IMR-90 (cell line): Measurements from ENCODE around the gene CDS2. TPM values are rescaled to one million over a fixed set of nuclear protein-coding genes. Genes with fewer than 3 reads are reported as not detected.

ENCODE experiments used
- ATAC-seq: fragments of 200-7000 bp; cut with Tn5 transposase; 2 replicates; pipeline ENCODE4 v1.9.1; 2020; ENCODE audit warnings: low read depth, mild to moderate bottlenecking, moderate library complexity
- BruUV-seq: library from RNA; stranded (reverse); fragments of 400-500 nt; replicated peaks from 2 replicates; lab custom pipeline; 2021; lab: Mats Ljungman, UMichigan
- CTCF ChIA-PET: fragments of 300-600 bp; formaldehyde crosslinking; extraction: SDS; loops from one replicate; lab custom pipeline; 2021; ENCODE audit warnings: antibody characterized with exemption; lab: Yijun Ruan, JAX
- POLR2A ChIA-PET: fragments of 300-600 bp; sonication (Branson Sonifier 250); formaldehyde crosslinking; loops from one replicate; lab custom pipeline; 2022; ENCODE audit warnings: antibody characterized with exemption; ENCODE audit not compliant: unreplicated experiment; lab: Charles Lee
- DNase-seq: peaks from one replicate; pipeline ENCODE4 v3.0.0; 2013
- H2AFZ ChIP-seq: replicated peaks from 2 replicates; pipeline ENCODE3; 2013; ENCODE audit warnings: low read length, mild to moderate bottlenecking; ENCODE audit not compliant: poor library complexity
- H2AK5ac ChIP-seq: 2 replicates; pipeline ENCODE4 v1.6.1; 2013; ENCODE audit warnings: low read depth, low read length, inconsistent platforms
- H2AK9ac ChIP-seq: replicated peaks from 2 replicates; pipeline ENCODE3; 2013; ENCODE audit warnings: mild to moderate bottlenecking, low read depth, low read length, moderate library complexity; ENCODE audit not compliant: poor library complexity
- H2BK120ac ChIP-seq: 2 replicates; pipeline ENCODE4 v1.6.1; 2013; ENCODE audit warnings: low read depth, low read length, inconsistent platforms
- H2BK15ac ChIP-seq: 3 replicates; pipeline ENCODE4 v1.6.1; 2013; ENCODE audit warnings: low read depth, low read length, inconsistent platforms
- H2BK20ac ChIP-seq: 2 replicates; pipeline ENCODE4 v1.6.1; 2013; ENCODE audit warnings: low read depth, mild to moderate bottlenecking, inconsistent platforms, low read length, moderate library complexity
- H2BK5ac ChIP-seq: 2 replicates; pipeline ENCODE4 v1.6.1; 2013; ENCODE audit warnings: mild to moderate bottlenecking, low read depth, low read length, inconsistent platforms; ENCODE audit not compliant: poor library complexity, severe bottlenecking
- H3K14ac ChIP-seq: replicated peaks from 2 replicates; pipeline ENCODE4 v1.6.1; 2013; ENCODE audit warnings: low read depth, low read length, inconsistent platforms
- H3K18ac ChIP-seq: 2 replicates; pipeline ENCODE4 v1.6.1; 2013; ENCODE audit warnings: low read depth, low read length, control low read depth
- H3K23ac ChIP-seq: 2 replicates; pipeline ENCODE4 v1.6.1; 2013; ENCODE audit warnings: low read depth, low read length, inconsistent platforms
- H3K27ac ChIP-seq: 2 replicates; pipeline ENCODE4 v1.5.1; 2013; ENCODE audit warnings: mild to moderate bottlenecking, control low read depth, low read length; ENCODE audit not compliant: insufficient read depth
- H3K27me3 ChIP-seq: 2 replicates; pipeline ENCODE4 v1.6.1; 2013; ENCODE audit warnings: low read length; ENCODE audit not compliant: control insufficient read depth, insufficient read depth
- H3K36me3 ChIP-seq: 2 replicates; pipeline ENCODE4 v1.6.1; 2013; ENCODE audit warnings: low read length, mixed read lengths; ENCODE audit not compliant: control insufficient read depth, insufficient read depth
- H3K4ac ChIP-seq: 2 replicates; pipeline ENCODE4 v1.6.1; 2013; ENCODE audit warnings: low read depth, low read length, inconsistent platforms
- H3K4me1 ChIP-seq: 2 replicates; pipeline ENCODE4 v1.6.1; 2013; ENCODE audit warnings: low read length, mixed read lengths; ENCODE audit not compliant: control insufficient read depth, insufficient read depth
- H3K4me2 ChIP-seq: 2 replicates; pipeline ENCODE4 v1.6.1; 2013; ENCODE audit warnings: low read depth, mild to moderate bottlenecking, control low read depth, low read length, moderate library complexity
- H3K4me3 ChIP-seq: 2 replicates; pipeline ENCODE4 v1.5.1; 2013; ENCODE audit warnings: low read depth, mild to moderate bottlenecking, control low read depth, low read length, moderate library complexity; ENCODE audit not compliant: insufficient read depth
- H3K56ac ChIP-seq: 2 replicates; pipeline ENCODE4 v1.6.1; 2013; ENCODE audit warnings: low read length, inconsistent platforms; ENCODE audit not compliant: insufficient read depth; ENCODE audit errors: extremely low read depth
- H3K79me1 ChIP-seq, 2 experiments: 2 replicates each; pipeline ENCODE4 v1.6.1; 2013; ENCODE audit warnings: low read length in 2 of 2, inconsistent platforms in 1 of 2, low read depth in 1 of 2
- H3K9ac ChIP-seq: 2 replicates; pipeline ENCODE4 v1.6.1; 2013; ENCODE audit warnings: low read depth, low read length, control low read depth
- H3K9me1 ChIP-seq: 2 replicates; pipeline ENCODE4 v1.6.1; 2013; ENCODE audit warnings: low read length, inconsistent platforms; ENCODE audit not compliant: insufficient read depth
- H3K9me3 ChIP-seq: 2 replicates; pipeline ENCODE4 v1.6.1; 2013; ENCODE audit warnings: low read length; ENCODE audit not compliant: control insufficient read depth, insufficient read depth
- H4K20me1 ChIP-seq: 2 replicates; pipeline ENCODE4 v1.6.1; 2013; ENCODE audit warnings: low read length, inconsistent platforms; ENCODE audit not compliant: insufficient read depth
- H4K5ac ChIP-seq: 2 replicates; pipeline ENCODE4 v1.6.1; 2013; ENCODE audit warnings: mild to moderate bottlenecking, low read depth, low read length, control low read depth
- H4K8ac ChIP-seq, 2 experiments: 2 replicates each; pipeline ENCODE4 v1.6.1; 2013; ENCODE audit warnings: low read depth in 2 of 2, low read length in 2 of 2, control low read depth in 1 of 2, inconsistent platforms in 1 of 2
- H4K91ac ChIP-seq: 2 replicates; pipeline ENCODE4 v1.6.1; 2013; ENCODE audit warnings: low read depth, low read length, inconsistent platforms; ENCODE audit not compliant: insufficient read depth
- CEBPB ChIP-seq: IDR thresholded peaks from 2 replicates; pipeline ENCODE4 v1.6.1; 2012; ENCODE audit warnings: low read depth, low read length, improper control_type of control experiment
- CHD1 ChIP-seq: IDR thresholded peaks from 2 replicates; pipeline ENCODE4 v1.6.1; 2012; ENCODE audit warnings: low read depth, low read length, improper control_type of control experiment
- MAFK ChIP-seq: IDR thresholded peaks from 2 replicates; pipeline ENCODE4 v1.6.1; 2012; ENCODE audit warnings: low read depth, low read length, improper control_type of control experiment
- NFE2L2 ChIP-seq: fragments of 150-350 bp; IDR thresholded peaks from 2 replicates; pipeline ENCODE4 v1.6.1; 2016; ENCODE audit warnings: low read depth, mild to moderate bottlenecking, low read length
- WGBS, 2 experiments: methylation state at CpG; one replicate each; pipeline versions ENCODE4 v1.1.5 to v1.1.7; 2013; ENCODE audit warnings: missing lambda C conversion rate in 2 of 2; ENCODE audit not compliant: insufficient read length in 1 of 2; ENCODE audit errors: extremely low coverage in 2 of 2; 5-methylcytosine and 5-hydroxymethylcytosine counted together
- dilution Hi-C: fragments of 300-500 bp; cut with HindIII; formaldehyde crosslinking; loops from one replicate; pipeline ENCODE4 v1.14.3; 2018; ENCODE audit warnings: low sequenced_read_pairs; ENCODE audit not compliant: unreplicated experiment
- in situ Hi-C: fragments of 300-500 bp; cut with MboI; formaldehyde crosslinking; loops from 3 replicates; pipeline ENCODE4 v1.14.3; 2019; ENCODE audit warnings: low sequenced_read_pairs, inconsistent platforms, mixed read lengths
- intact Hi-C: fragments of 100-400 bp; cut with micrococcal nuclease; formaldehyde crosslinking; loops from 2 replicates; pipeline ENCODE4 v1.10.0; 2022
- polyA plus RNA-seq, 3 experiments: library from polyadenylated mRNA; depleted of rRNA; stranded (reverse); fragments of >200 nt; gene quantifications; 2 replicates each; pipeline ENCODE4 v1.2.3, GENCODE V29; 2012; ENCODE audit warnings: low replicate concordance in 1 of 3
- total RNA-seq: library from RNA; depleted of rRNA; stranded (reverse); fragments of >200 nt; gene quantifications from 2 replicates; pipeline ENCODE4 v1.2.3, GENCODE V29; 2012

The CDS2 gene
- total and polyA plus RNA-seq, 2 of the 4 experiments (the other 2 are of a cell fraction), result 17.0 to 47.1 TPM

DNA sequence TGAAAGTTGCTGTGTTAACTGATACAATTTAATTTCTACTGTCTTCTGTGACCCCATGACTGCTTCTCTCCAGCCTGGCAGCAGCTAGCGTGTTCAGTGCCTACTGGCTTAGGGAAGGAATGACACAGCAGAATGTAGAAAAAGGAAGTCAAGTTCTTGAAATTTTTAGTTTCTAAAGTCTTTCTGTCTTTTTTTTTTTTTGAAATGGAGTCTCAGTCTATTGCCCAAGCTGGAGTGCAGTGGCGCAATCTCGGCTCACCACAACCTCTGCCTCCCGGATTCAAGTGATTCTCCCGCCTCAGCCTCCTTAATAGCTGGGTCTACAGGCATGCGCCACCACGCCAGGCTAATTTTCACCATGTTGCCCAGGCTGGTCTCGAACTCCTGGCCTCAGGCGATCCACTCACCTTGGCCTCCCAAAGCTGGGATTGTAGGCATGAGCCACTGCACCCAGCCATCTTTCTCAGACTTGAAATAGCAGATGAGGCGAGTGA is 46.4 kb upstream of the CDS2 start:
- Histone ChIP-seq H3K4ac (peak overlapping the region; percentile 50), H3K14ac (no peak overlapping the region), H3K9ac (no peak overlapping the region), H2BK5ac (peak overlapping the region; percentile 6), H3K18ac (peak overlapping the region; percentile 34), H2AK5ac (no peak overlapping the region), H2BK20ac (peak overlapping the region; percentile 46; the same call in 1 of the 2 replicates), H2BK120ac (peak overlapping the region; percentile 11), H3K4me2 (no peak overlapping the region), H3K27ac (peak overlapping the region; percentile 28; the same call in 1 of the 2 replicates), H4K5ac (peak overlapping the region; percentile 61; the same call in 1 of the 2 replicates), H3K79me1 (no peaks in the 10 kb centered on the region), H3K4me3 (no peak overlapping the region), H4K91ac (no peak overlapping the region), H2BK15ac (no peak overlapping the region), H3K9me3 (no peaks in the 10 kb centered on the region), H3K9me1 (no peaks in the 10 kb centered on the region), H4K8ac (peak overlapping the region in 1 of 2 experiments; percentile 88; a peak in 2 of 4 replicates), H2AFZ (no peak overlapping the region), H3K27me3 (no peaks in the 10 kb centered on the region), H4K20me1 (no peaks in the 10 kb centered on the region), H3K23ac (0 out of 2 replicates have a peak overlapping the region, but pooled peaks have one; percentile 72), H3K56ac (no peak overlapping the region), H2AK9ac (no peak overlapping the region), H3K4me1 (peaks cover 3% of the 10 kb centered on the region), H3K36me3 (no peaks in the 10 kb centered on the region)
- BruUV-seq, result no TSS peak
- intact Hi-C loops (no loop called here), dilution Hi-C loops (no loop called here), in situ Hi-C loops (no loop called here)
- CTCF ChIA-PET, result interaction anchor here (0.9 to 1.0 kb wide), 2 partner anchors 130 to 310 kb away, joined by 3 to 5 read pairs; no protein-coding TSS in a partner anchor
- peak; percentile 91 for TF ChIP-seq NFE2L2
- TF ChIP-seq MAFK, result no peak
- peak; percentile 85 for TF ChIP-seq CEBPB
- TF ChIP-seq CHD1, result no peak
- DNase-seq (peak; percentile 54), ATAC-seq (peak; percentile 59; the same call in 1 of the 2 replicates)
- 92% methylated on average over 9 of the region's 10 CpGs; no CpG with 5 or more reads in 1 of the 2 experiments for WGBS, 2 experiments
- POLR2A ChIA-PET, result no interaction called here
